Measurements from ENCODE around the gene MX1.

DNA sequence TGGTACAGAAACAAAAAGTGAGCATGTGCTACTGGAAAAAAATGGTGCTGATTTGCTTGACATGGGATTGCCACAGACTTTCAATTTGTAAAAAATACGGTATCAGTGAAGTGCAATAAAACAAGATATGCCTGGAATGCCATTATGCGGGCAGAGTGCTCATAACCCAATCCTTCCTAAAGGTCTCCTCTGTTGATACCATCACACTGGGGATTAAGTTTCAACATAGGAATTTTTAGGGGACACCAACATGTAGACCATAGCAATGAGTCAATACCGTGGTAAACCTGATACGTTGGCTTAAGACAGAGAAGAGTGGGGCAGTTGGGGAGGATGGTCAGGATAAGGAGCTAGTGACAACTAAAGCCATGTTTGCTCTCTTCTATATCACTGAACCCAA is 20.5 kb downstream of the MX1 start:
- TF ChIP-seq RAD21 (conservative IDR thresholded peaks at IDR 0.05), result no peak
- TF ChIP-seq, protein P1, sequence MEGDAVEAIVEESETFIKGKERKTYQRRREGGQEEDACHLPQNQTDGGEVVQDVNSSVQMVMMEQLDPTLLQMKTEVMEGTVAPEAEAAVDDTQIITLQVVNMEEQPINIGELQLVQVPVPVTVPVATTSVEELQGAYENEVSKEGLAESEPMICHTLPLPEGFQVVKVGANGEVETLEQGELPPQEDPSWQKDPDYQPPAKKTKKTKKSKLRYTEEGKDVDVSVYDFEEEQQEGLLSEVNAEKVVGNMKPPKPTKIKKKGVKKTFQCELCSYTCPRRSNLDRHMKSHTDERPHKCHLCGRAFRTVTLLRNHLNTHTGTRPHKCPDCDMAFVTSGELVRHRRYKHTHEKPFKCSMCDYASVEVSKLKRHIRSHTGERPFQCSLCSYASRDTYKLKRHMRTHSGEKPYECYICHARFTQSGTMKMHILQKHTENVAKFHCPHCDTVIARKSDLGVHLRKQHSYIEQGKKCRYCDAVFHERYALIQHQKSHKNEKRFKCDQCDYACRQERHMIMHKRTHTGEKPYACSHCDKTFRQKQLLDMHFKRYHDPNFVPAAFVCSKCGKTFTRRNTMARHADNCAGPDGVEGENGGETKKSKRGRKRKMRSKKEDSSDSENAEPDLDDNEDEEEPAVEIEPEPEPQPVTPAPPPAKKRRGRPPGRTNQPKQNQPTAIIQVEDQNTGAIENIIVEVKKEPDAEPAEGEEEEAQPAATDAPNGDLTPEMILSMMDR (IDR thresholded peaks at IDR 0.05; ENCODE audit: poor library complexity, severe bottlenecking), result no peak
- no peak for TF ChIP-seq EP300 (conservative IDR thresholded peaks at IDR 0.05; ENCODE audit: poor library complexity, severe bottlenecking)
- no peak for TF ChIP-seq SMC3 (conservative IDR thresholded peaks at IDR 0.05; ENCODE audit: poor library complexity)
- TF ChIP-seq EZH2 (IDR thresholded peaks at IDR 0.05; ENCODE audit: borderline replicate concordance, insufficient read depth, low read length, poor library complexity, severe bottlenecking), result no peak
- no peak for TF ChIP-seq TAF1 (IDR thresholded peaks at IDR 0.05; ENCODE audit: low read depth)
- no peak for TF ChIP-seq POLR2AphosphoS5 (IDR thresholded peaks at IDR 0.05)
